ENCODE data around the gene CCL22.

Gene CCL22

GRCh38 chr16:57380671-57381462 lies 22.3 kb downstream of the CCL22 start:
- DNase-seq (ENCODE audit: low spot score), result no peak
- TF ChIP-seq, protein P1, sequence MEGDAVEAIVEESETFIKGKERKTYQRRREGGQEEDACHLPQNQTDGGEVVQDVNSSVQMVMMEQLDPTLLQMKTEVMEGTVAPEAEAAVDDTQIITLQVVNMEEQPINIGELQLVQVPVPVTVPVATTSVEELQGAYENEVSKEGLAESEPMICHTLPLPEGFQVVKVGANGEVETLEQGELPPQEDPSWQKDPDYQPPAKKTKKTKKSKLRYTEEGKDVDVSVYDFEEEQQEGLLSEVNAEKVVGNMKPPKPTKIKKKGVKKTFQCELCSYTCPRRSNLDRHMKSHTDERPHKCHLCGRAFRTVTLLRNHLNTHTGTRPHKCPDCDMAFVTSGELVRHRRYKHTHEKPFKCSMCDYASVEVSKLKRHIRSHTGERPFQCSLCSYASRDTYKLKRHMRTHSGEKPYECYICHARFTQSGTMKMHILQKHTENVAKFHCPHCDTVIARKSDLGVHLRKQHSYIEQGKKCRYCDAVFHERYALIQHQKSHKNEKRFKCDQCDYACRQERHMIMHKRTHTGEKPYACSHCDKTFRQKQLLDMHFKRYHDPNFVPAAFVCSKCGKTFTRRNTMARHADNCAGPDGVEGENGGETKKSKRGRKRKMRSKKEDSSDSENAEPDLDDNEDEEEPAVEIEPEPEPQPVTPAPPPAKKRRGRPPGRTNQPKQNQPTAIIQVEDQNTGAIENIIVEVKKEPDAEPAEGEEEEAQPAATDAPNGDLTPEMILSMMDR (IDR thresholded peaks at IDR 0.05; ENCODE audit: borderline replicate concordance, control extremely low read depth, extremely low read depth, insufficient read depth, missing control alignments), result no peak
- in situ Hi-C loops (cut with MboI; ENCODE audit: low sequenced_read_pairs, unreplicated experiment), result no loop called here

DNA sequence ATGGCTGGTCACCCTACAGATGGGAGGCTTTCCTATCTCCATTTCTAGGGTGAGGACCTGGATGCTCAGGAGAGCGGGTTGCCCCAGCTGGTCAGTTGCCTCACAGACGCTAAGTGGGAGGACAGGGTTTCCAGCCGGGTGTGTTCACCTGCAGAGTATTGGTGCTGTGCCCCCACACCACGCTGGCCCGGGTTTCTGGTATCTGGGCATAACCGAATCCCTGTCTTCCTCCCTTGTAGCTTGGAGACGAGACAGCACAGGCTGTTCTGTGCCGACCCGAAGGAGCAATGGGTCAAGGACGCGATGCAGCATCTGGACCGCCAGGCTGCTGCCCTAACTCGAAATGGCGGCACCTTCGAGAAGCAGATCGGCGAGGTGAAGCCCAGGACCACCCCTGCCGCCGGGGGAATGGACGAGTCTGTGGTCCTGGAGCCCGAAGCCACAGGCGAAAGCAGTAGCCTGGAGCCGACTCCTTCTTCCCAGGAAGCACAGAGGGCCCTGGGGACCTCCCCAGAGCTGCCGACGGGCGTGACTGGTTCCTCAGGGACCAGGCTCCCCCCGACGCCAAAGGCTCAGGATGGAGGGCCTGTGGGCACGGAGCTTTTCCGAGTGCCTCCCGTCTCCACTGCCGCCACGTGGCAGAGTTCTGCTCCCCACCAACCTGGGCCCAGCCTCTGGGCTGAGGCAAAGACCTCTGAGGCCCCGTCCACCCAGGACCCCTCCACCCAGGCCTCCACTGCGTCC lies 23.4 kb downstream of the CCL22 start:
- TF ChIP-seq, protein P1 (IDR thresholded peaks at IDR 0.05; ENCODE audit: borderline replicate concordance, control extremely low read depth, extremely low read depth, insufficient read depth, missing control alignments), result no peak
- no peak for DNase-seq (ENCODE audit: low spot score)
- in situ Hi-C loops (cut with MboI; ENCODE audit: low sequenced_read_pairs, unreplicated experiment), result no loop called here

DNA sequence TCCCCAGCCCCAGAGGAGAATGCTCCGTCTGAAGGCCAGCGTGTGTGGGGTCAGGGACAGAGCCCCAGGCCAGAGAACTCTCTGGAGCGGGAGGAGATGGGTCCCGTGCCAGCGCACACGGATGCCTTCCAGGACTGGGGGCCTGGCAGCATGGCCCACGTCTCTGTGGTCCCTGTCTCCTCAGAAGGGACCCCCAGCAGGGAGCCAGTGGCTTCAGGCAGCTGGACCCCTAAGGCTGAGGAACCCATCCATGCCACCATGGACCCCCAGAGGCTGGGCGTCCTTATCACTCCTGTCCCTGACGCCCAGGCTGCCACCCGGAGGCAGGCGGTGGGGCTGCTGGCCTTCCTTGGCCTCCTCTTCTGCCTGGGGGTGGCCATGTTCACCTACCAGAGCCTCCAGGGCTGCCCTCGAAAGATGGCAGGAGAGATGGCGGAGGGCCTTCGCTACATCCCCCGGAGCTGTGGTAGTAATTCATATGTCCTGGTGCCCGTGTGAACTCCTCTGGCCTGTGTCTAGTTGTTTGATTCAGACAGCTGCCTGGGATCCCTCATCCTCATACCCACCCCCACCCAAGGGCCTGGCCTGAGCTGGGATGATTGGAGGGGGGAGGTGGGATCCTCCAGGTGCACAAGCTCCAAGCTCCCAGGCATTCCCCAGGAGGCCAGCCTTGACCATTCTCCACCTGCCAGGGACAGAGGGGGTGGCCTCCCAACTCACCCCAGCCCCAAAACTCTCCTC lies 24.1 kb downstream of the CCL22 start:
- DNase-seq (ENCODE audit: low spot score), result no peak
- in situ Hi-C loops (cut with MboI; ENCODE audit: low sequenced_read_pairs, unreplicated experiment), result no loop called here
- TF ChIP-seq, protein P1 (IDR thresholded peaks at IDR 0.05; ENCODE audit: borderline replicate concordance, control extremely low read depth, extremely low read depth, insufficient read depth, missing control alignments), result no peak

DNA sequence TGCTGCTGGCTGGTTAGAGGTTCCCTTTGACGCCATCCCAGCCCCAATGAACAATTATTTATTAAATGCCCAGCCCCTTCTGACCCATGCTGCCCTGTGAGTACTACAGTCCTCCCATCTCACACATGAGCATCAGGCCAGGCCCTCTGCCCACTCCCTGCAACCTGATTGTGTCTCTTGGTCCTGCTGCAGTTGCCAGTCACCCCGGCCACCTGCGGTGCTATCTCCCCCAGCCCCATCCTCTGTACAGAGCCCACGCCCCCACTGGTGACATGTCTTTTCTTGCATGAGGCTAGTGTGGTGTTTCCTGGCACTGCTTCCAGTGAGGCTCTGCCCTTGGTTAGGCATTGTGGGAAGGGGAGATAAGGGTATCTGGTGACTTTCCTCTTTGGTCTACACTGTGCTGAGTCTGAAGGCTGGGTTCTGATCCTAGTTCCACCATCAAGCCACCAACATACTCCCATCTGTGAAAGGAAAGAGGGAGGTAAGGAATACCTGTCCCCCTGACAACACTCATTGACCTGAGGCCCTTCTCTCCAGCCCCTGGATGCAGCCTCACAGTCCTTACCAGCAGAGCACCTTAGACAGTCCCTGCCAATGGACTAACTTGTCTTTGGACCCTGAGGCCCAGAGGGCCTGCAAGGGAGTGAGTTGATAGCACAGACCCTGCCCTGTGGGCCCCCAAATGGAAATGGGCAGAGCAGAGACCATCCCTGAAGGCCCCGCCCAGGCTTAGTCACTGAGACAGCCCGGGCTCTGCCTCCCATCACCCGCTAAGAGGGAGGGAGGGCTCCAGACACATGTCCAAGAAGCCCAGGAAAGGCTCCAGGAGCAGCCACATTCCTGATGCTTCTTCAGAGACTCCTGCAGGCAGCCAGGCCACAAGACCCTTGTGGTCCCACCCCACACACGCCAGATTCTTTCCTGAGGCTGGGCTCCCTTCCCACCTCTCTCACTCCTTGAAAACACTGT lies 25.0 kb downstream of the CCL22 start:
- TF ChIP-seq, protein P1 (IDR thresholded peaks at IDR 0.05; ENCODE audit: borderline replicate concordance, control extremely low read depth, extremely low read depth, insufficient read depth, missing control alignments), result no peak
- in situ Hi-C loops (cut with MboI; ENCODE audit: low sequenced_read_pairs, unreplicated experiment), result no loop called here
- DNase-seq (ENCODE audit: low spot score), result no peak

DNA sequence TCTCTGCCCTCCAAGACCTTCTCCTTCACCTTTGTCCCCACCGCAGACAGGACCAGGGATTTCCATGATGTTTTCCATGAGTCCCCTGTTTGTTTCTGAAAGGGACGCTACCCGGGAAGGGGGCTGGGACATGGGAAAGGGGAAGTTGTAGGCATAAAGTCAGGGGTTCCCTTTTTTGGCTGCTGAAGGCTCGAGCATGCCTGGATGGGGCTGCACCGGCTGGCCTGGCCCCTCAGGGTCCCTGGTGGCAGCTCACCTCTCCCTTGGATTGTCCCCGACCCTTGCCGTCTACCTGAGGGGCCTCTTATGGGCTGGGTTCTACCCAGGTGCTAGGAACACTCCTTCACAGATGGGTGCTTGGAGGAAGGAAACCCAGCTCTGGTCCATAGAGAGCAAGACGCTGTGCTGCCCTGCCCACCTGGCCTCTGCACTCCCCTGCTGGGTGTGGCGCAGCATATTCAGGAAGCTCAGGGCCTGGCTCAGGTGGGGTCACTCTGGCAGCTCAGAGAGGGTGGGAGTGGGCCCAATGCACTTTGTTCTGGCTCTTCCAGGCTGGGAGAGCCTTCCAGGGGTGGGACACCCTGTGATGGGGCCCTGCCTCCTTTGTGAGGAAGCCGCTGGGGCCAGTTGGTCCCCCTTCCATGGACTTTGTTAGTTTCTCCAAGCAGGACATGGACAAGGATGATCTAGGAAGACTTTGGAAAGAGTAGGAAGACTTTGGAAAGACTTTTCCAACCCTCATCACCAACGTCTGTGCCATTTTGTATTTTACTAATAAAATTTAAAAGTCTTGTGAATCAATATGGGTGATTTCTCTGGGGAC lies 25.9 kb downstream of the CCL22 start:
- DNase-seq (ENCODE audit: low spot score), result no peak
- TF ChIP-seq, protein P1 (IDR thresholded peaks at IDR 0.05; ENCODE audit: borderline replicate concordance, control extremely low read depth, extremely low read depth, insufficient read depth, missing control alignments), result no peak
- in situ Hi-C loops (cut with MboI; ENCODE audit: low sequenced_read_pairs, unreplicated experiment), result no loop called here

Measured in GM13976 (cell line).